GM18870 (cell line): Measurements from ENCODE around the gene MOSMO.
"Not testable (repeated sequence)": the region's sequence is repeated elsewhere in the genome, so short reads cannot be mapped to it uniquely, and the experiment has no call there.

ENCODE experiments used
- ATAC-seq: cut with Tn5 transposase; IDR thresholded peaks from one replicate; pipeline ENCODE4 v1.9.1; 2021; ENCODE audit warnings: moderate library complexity; ENCODE audit not compliant: unreplicated experiment

Gene MOSMO

DNA sequence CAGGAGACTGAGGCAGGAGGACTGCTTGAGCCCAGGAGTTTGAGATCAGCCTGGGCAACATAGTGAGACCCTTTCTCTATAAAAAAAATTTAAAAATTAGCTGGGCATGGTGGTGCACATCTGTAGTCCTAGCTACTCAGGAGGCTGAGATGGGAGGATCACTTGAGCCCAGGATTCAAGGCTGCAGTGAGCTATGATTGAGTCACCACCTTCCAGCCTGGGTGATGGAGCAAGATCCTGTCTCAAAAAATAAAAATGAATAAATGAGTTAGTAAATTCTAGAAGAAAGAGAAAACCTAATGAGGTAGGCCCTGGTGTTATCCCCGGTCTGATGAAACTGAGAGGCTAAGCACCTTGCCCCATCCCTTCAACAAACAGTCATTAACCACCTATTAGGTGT lies 5.9 kb upstream of the MOSMO start:
- not testable (repeated sequence) for ATAC-seq

- no peak for ATAC-seq
Measured at GRCh38 chr16:22003195-22003594, 4.7 kb upstream of the MOSMO start.

GRCh38 chr16:22004341-22004740 lies 3.6 kb upstream of the MOSMO start:
- no peak for ATAC-seq

- no peak for ATAC-seq
Measured at GRCh38 chr16:22005746-22006145, 2.2 kb upstream of the MOSMO start.

- ATAC-seq = no peak
Measured at GRCh38 chr16:22006636-22007035, 1.3 kb upstream of the MOSMO start.

- ATAC-seq = no peak
Measured at GRCh38 chr16:22007159-22007508, 777 bp upstream of the MOSMO start.

GRCh38 chr16:22008215-22009059 lies 526 bp downstream of the MOSMO start:
- ATAC-seq = no peak

- ATAC-seq = no peak
Measured at GRCh38 chr16:22010902-22011301, 3.0 kb downstream of the MOSMO start.

- no peak for ATAC-seq
Measured at GRCh38 chr16:22012241-22012640, 4.3 kb downstream of the MOSMO start.

- no peak for ATAC-seq
Measured at GRCh38 chr16:22013486-22013885, 5.6 kb downstream of the MOSMO start.

GRCh38 chr16:22014271-22014873 lies 6.5 kb downstream of the MOSMO start:
- no peak for ATAC-seq

DNA sequence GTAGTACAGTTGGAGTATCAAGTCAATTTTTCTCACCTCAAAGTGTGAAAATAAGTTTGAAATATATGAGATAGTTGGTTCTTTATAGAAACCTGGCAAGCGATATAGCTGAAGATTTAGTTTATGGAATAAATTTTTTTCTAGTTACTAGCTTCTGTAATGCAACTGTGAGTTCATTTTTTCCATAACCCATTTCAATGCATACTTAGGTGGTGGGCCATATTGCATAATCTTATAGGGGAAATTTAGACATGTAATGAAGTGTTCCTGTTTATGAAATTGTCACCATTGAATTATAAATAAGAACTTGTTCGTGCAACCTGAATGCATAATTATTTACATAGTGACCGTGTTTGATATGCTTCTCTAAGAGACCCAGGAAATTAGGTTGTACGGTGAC lies 9.0 kb downstream of the MOSMO start:
- ATAC-seq = no peak

DNA sequence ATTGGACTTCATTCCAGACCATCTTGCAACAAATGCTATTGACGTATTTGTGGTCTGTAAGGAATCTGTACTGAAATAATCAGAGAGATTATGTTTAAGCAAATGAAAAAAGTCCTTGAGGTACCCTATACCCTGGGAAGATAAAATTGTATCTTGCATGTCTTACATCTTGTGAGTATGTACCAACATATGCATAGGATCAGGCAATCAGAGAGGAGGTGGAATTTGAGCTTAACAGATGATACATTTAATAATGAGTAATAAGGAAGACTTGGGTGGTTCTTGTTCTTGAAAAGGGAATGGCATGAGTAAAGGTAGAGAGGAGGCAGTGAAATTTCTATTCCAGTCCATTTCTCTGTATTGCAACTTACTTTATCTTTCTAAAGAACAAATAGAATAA lies 10.6 kb downstream of the MOSMO start:
- no peak for ATAC-seq

DNA sequence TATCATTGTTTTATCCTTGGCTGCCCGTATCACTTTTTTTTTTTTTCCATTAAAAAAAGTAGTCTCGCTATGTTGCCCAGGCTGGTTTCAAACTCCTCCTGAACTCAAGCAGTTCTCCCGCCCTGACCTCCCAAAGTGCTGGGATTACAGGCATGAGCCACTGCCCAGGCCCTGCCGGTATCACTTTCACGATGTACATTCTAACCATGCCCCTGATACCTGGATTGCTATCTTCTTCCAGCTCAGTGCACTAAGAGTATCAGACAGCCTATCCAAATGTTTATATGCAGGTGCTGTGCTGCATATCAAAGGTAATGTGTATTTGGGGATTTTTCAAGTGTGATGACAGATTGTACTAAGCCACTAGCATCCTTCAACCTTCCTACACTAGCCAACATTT lies 14.2 kb downstream of the MOSMO start:
- ATAC-seq = no peak

- no peak for ATAC-seq
Measured at GRCh38 chr16:22023505-22023904, 15.6 kb downstream of the MOSMO start.

DNA sequence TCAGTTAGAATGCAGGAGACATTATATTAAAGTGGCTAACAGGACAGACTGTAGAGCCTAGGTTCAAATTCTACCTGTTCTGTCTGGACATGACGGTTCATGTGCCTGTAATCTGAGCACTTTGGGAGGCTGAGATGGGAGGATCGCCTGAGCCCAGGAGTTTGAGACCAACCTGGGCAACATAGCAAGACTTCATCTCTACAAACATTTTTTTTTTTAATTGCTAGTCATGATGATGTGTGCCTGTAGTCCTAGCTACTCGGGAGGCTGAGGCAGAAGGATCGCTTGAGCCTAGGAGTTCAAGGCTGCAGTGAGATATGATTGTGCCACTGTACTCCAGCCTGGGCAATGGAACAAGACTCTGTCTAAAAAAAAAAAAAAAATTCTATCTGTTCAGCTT lies 16.9 kb downstream of the MOSMO start:
- not testable (repeated sequence) for ATAC-seq

- no peak for ATAC-seq
Measured at GRCh38 chr16:22027633-22028032, 19.7 kb downstream of the MOSMO start.

- no peak for ATAC-seq
Measured at GRCh38 chr16:22029632-22030031, 21.7 kb downstream of the MOSMO start.

DNA sequence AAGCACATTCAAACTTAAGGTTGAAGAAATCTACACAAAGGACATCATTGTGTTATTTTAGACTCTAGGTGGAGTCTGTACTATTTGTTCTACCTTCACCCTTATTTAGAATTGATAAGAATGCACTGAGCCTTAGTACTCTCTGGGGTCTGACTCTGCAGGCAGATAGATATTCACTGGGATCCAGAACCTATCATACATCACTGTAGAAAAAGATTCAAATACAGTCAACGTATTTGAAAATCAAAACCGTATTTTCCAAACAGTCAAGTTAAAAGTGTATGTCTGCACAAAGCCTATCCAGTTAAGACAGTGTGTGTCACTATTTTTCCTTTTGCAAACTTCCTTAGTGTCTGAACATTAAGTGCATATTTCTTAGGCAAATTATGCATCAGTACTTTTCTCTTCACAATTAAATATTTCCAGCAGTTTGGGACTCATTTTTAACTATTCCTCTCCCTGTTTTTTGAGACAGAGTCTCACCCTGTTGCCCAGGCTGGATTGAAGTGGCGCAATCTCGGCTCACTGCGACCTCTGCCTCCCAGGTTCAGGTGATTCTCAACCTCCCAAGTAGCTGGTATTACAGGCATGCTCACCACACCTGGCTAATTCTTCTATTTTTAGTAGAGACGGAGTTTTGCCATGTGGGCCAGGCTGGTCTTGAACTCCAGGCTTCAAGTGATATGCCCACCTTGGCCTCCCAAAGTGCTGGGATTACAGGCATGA lies 22.3 kb downstream of the MOSMO start:
- ATAC-seq = no peak

GRCh38 chr16:22031483-22032083 lies 23.7 kb downstream of the MOSMO start:
- no peak for ATAC-seq

DNA sequence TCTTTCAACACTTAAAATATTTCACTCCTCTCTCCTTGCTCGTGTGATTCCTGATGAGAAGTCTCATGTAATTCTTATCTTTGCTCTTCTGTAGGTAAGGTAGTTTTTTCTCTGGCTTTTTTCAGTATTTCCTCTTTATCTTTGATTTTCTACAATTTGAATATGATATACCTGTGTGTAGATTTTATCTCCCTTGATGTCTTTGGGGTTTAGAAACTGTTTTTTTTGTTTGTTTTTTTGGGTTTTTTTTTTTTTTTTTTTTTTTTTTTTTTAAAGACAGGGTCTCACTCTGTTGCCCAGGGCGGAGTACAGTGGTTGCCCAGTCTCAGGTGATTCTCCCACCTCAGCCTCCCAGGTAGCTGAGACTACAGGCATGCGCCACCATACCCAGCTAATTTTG lies 26.6 kb downstream of the MOSMO start:
- ATAC-seq = no peak

DNA sequence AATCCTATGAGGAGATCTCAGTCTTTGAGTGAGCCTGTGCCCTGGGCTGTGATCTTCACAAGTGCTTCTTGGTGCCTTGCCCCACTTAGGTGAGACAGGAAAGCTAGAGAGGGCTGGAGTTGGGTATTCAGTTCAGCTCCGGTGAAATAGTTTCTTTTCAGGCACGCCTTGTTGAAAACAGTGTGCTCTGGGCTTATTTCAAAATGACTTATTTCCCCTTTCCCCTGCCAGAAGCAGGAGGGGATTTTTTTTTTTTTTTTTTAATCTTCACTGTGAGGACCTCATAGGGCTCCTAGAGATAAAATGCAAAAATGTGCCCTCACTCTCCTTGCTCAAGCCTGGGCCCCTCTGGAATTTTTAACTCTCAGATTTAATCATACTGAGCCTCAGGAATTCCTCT lies 27.2 kb downstream of the MOSMO start:
- no peak for ATAC-seq
